Smooth muscle cell (in vitro differentiated cells): Measurements from ENCODE around the gene CTCF. TPM values are rescaled to one million over a fixed set of nuclear protein-coding genes. Genes with fewer than 3 reads are reported as not detected.

ENCODE experiments used
- DNase-seq: peaks from one replicate; lab custom pipeline; 2025; ENCODE audit not compliant: unreplicated experiment; lab: John Stamatoyannopoulos, UW
- H2AFZ ChIP-seq: fragments of 200-600 bp; sonication (generic); 2 replicates; pipeline ENCODE4 v1.6.0; 2016; ENCODE audit warnings: antibody characterized with exemption, low read depth, mild to moderate bottlenecking
- H3F3A ChIP-seq: fragments of 200-600 bp; sonication (generic); 2 replicates; pipeline ENCODE4 v1.6.0; 2017; ENCODE audit warnings: antibody characterized with exemption, low read depth
- H3K27ac ChIP-seq: fragments of 200-600 bp; sonication (generic); 2 replicates; pipeline ENCODE4 v1.5.1; 2016; ENCODE audit warnings: low read depth, mild to moderate bottlenecking
- H3K27me3 ChIP-seq: fragments of 200-600 bp; sonication (generic); 2 replicates; pipeline ENCODE4 v1.6.1; 2016; ENCODE audit warnings: low read depth, mild to moderate bottlenecking
- H3K36me3 ChIP-seq: fragments of 200-600 bp; sonication (generic); 2 replicates; pipeline ENCODE4 v1.5.1; 2016; ENCODE audit warnings: low read depth
- H3K4me1 ChIP-seq: fragments of 200-600 bp; sonication (generic); 2 replicates; pipeline ENCODE4 v1.5.1; 2016; ENCODE audit warnings: low read depth
- H3K4me2 ChIP-seq: fragments of 200-600 bp; sonication (generic); 2 replicates; pipeline ENCODE4 v1.6.0; 2016; ENCODE audit warnings: mild to moderate bottlenecking
- H3K4me3 ChIP-seq: fragments of 200-600 bp; sonication (generic); 2 replicates; pipeline ENCODE4 v1.5.1; 2016; ENCODE audit warnings: mild to moderate bottlenecking
- H3K79me2 ChIP-seq: fragments of 200-600 bp; sonication (generic); 2 replicates; pipeline ENCODE4 v1.6.0; 2016; ENCODE audit warnings: low read depth, mild to moderate bottlenecking
- H3K9ac ChIP-seq: fragments of 200-600 bp; sonication (generic); 2 replicates; pipeline ENCODE4 v1.6.0; 2016; ENCODE audit warnings: low read depth
- H3K9me3 ChIP-seq: fragments of 200-600 bp; sonication (generic); replicated peaks from 2 replicates; pipeline ENCODE4 v1.5.1; 2016; ENCODE audit warnings: low read depth
- H4K20me1 ChIP-seq: fragments of 200-600 bp; sonication (generic); 2 replicates; pipeline ENCODE4 v1.6.0; 2016; ENCODE audit warnings: low read depth
- CTCF ChIP-seq: fragments of 200-600 bp; sonication (generic); IDR thresholded peaks from 2 replicates; pipeline ENCODE4 v1.5.1; 2017; ENCODE audit warnings: borderline replicate concordance, mild to moderate bottlenecking, antibody characterized with exemption; ENCODE audit not compliant: insufficient read depth, poor library complexity, severe bottlenecking
- WGBS: methylation state at CpG from one replicate; pipeline ENCODE4 v1.1.7; 2016; ENCODE audit warnings: low lambda C conversion rate; 5-methylcytosine and 5-hydroxymethylcytosine counted together
- polyA plus RNA-seq: library from polyadenylated mRNA; unstranded; fragments of >200 nt; fragmentation: Nextera tagmentation; extraction: Ambion mirVana; gene quantifications from 2 replicates; pipeline ENCODE4 v1.2.1, GENCODE V29; 2016
- total RNA-seq: library from RNA; depleted of rRNA; stranded (reverse); fragments of >200 nt; gene quantifications from 2 replicates; pipeline ENCODE4 v1.2.3, GENCODE V29; 2014

Gene CTCF
- total and polyA plus RNA-seq, 2 experiments from 2014 or later = 28.4 to 32.4 TPM

- DNase-seq = no peak
- Histone ChIP-seq H3K4me2 (no peak overlapping the region), H3K27me3 (no peaks in the 10 kb centered on the region), H3K9ac (no peak overlapping the region), H3K4me3 (no peak overlapping the region), H3K9me3 (no peaks in the 10 kb centered on the region), H3K79me2 (peaks cover 84% of the 10 kb centered on the region), H3K4me1 (peaks cover 3% of the 10 kb centered on the region), H4K20me1 (peaks cover 96% of the 10 kb centered on the region), H3K36me3 (no peaks in the 10 kb centered on the region), H3K27ac (no peak overlapping the region), H3F3A (peaks cover 3% of the 10 kb centered on the region), H2AFZ (no peak overlapping the region)
- 95% methylated on average over 4 of the region's 4 CpGs for WGBS
- no peak for TF ChIP-seq CTCF
Observed at GRCh38 chr16:67598527-67598926, 36.2 kb downstream of the CTCF start.

- Histone ChIP-seq H3F3A (no peaks in the 10 kb centered on the region), H3K4me3 (no peak overlapping the region), H3K27ac (no peak overlapping the region), H3K4me2 (no peak overlapping the region), H3K27me3 (no peaks in the 10 kb centered on the region), H4K20me1 (peaks cover 89% of the 10 kb centered on the region), H3K79me2 (peaks cover 75% of the 10 kb centered on the region), H3K9me3 (no peaks in the 10 kb centered on the region), H3K4me1 (peaks cover 2% of the 10 kb centered on the region), H3K9ac (no peak overlapping the region), H3K36me3 (no peaks in the 10 kb centered on the region), H2AFZ (no peak overlapping the region)
- TF ChIP-seq CTCF = no peak
- DNase-seq = no peak
- 89% methylated on average over 3 of the region's 3 CpGs for WGBS
Observed at GRCh38 chr16:67605641-67606040, 43.3 kb downstream of the CTCF start.

- Histone ChIP-seq H3K9ac (no peak overlapping the region), H3K27ac (no peak overlapping the region), H3K4me2 (no peak overlapping the region), H2AFZ (no peak overlapping the region), H3K4me3 (no peak overlapping the region), H3K36me3 (peaks cover 7% of the 10 kb centered on the region), H3K79me2 (peaks cover 68% of the 10 kb centered on the region), H3K4me1 (no peaks in the 10 kb centered on the region), H3K9me3 (no peaks in the 10 kb centered on the region), H3K27me3 (no peaks in the 10 kb centered on the region), H4K20me1 (peaks cover 83% of the 10 kb centered on the region), H3F3A (no peaks in the 10 kb centered on the region)
- TF ChIP-seq CTCF = no peak
- DNase-seq = no peak
- 73% methylated on average over 6 of the region's 6 CpGs for WGBS
Observed at GRCh38 chr16:67606632-67607031, 44.3 kb downstream of the CTCF start.

GRCh38 chr16:67608364-67608763 is 46.0 kb downstream of the CTCF start:
- Histone ChIP-seq H3K9me3 (no peaks in the 10 kb centered on the region), H2AFZ (no peak overlapping the region), H3K4me3 (no peak overlapping the region), H3K4me2 (no peak overlapping the region), H3K27me3 (no peaks in the 10 kb centered on the region), H3K4me1 (no peaks in the 10 kb centered on the region), H3K36me3 (peaks cover 18% of the 10 kb centered on the region), H3K79me2 (peaks cover 53% of the 10 kb centered on the region), H3F3A (no peaks in the 10 kb centered on the region), H4K20me1 (peaks cover 76% of the 10 kb centered on the region), H3K27ac (no peak overlapping the region), H3K9ac (no peak overlapping the region)
- DNase-seq = no peak
- no peak for TF ChIP-seq CTCF
- WGBS = 98% methylated on average over 3 of the region's 3 CpGs
